H1 (cell line): ENCODE data around the gene KLK10. TPM values are rescaled to one million over a fixed set of nuclear protein-coding genes. Genes with fewer than 3 reads are reported as not detected.

Source experiments
- CTCF ChIA-PET: fragments of 300-600 bp; sonication (Branson Sonifier 250); formaldehyde crosslinking; loops from one replicate; lab custom pipeline; 2021; ENCODE audit not compliant: partially characterized antibody; lab: Charles Lee
- POLR2A ChIA-PET: fragments of 300-600 bp; sonication (Branson Sonifier 250); formaldehyde crosslinking; loops from one replicate; lab custom pipeline; 2021; ENCODE audit warnings: inconsistent platforms; ENCODE audit not compliant: partially characterized antibody; lab: Charles Lee
- DNase-seq, 2 experiments: peaks; one replicate each; pipeline versions ENCODE4 v3.0.0 to v3.0.0-alpha.2; 2010 to 2022; ENCODE audit warnings: low spot score in 2 of 2, low read depth in 1 of 2, mixed read lengths in 1 of 2
- FAIRE-seq: peaks from 2 replicates; lab custom pipeline; 2011; peaks lifted over from hg19 to GRCh38; lab: Jason Lieb, UNC
- H2AFZ ChIP-seq: 2 replicates; pipeline ENCODE4 v1.8.1; 2012; ENCODE audit warnings: low read length, inconsistent platforms
- H2AK5ac ChIP-seq: 2 replicates; pipeline ENCODE4 v1.6.1; 2013; ENCODE audit warnings: low read depth, low read length
- H2BK120ac ChIP-seq: replicated peaks from 2 replicates; pipeline ENCODE3; 2013; ENCODE audit warnings: low read depth, low read length, inconsistent platforms
- H2BK12ac ChIP-seq: 2 replicates; pipeline ENCODE4 v1.6.1; 2013; ENCODE audit warnings: low read depth, low read length
- H2BK15ac ChIP-seq: 2 replicates; pipeline ENCODE4 v1.6.1; 2013; ENCODE audit warnings: low read length
- H2BK20ac ChIP-seq: 2 replicates; pipeline ENCODE4 v1.6.1; 2013; ENCODE audit warnings: low read length
- H2BK5ac ChIP-seq: 2 replicates; pipeline ENCODE4 v1.6.1; 2013; ENCODE audit warnings: low read depth, low read length
- H3K14ac ChIP-seq: 2 replicates; pipeline ENCODE4 v1.6.1; 2013; ENCODE audit warnings: inconsistent platforms; ENCODE audit not compliant: insufficient read length
- H3K18ac ChIP-seq: 2 replicates; pipeline ENCODE4 v1.6.1; 2013; ENCODE audit warnings: low read length; ENCODE audit errors: extremely low read depth
- H3K23ac ChIP-seq: 2 replicates; pipeline ENCODE4 v1.6.1; 2013; ENCODE audit warnings: inconsistent platforms; ENCODE audit not compliant: insufficient read length
- H3K23me2 ChIP-seq: 2 replicates; pipeline ENCODE4 v1.6.1; 2013; ENCODE audit warnings: low read depth, low read length
- H3K27ac ChIP-seq: 2 replicates; pipeline ENCODE4 v1.6.1; 2011; ENCODE audit warnings: low read depth, low read length, inconsistent platforms
- H3K27me3 ChIP-seq, 4 experiments: replicated peaks in 1 of 4; 1 replicate in 1 of 4; 2 replicates in 3 of 4; pipeline versions ENCODE4 v1.6.1 to v1.8.1; 2011 to 2013; ENCODE audit warnings: low read length in 3 of 4, mild to moderate bottlenecking in 3 of 4, inconsistent platforms in 2 of 4, mixed read lengths in 2 of 4, moderate library complexity in 1 of 4; ENCODE audit not compliant: control insufficient read depth in 3 of 4, insufficient read depth in 3 of 4; ENCODE audit errors: extremely low read depth in 1 of 4
- H3K36me3 ChIP-seq, 4 experiments: 2 replicates each; pipeline versions ENCODE4 v1.6.1 to v1.8.1; 2011 to 2013; ENCODE audit warnings: mild to moderate bottlenecking in 4 of 4, low read length in 3 of 4, moderate library complexity in 2 of 4, control low read depth in 1 of 4, inconsistent platforms in 1 of 4; ENCODE audit not compliant: insufficient read depth in 4 of 4, control insufficient read depth in 2 of 4
- H3K4ac ChIP-seq: replicated peaks from 2 replicates; pipeline ENCODE3; 2013; ENCODE audit warnings: low read length, low read depth, mixed read lengths, inconsistent platforms; ENCODE audit not compliant: insufficient read length
- H3K4me1 ChIP-seq, 4 experiments: replicated peaks in 1 of 4; 1 replicate in 1 of 4; 2 replicates in 3 of 4; pipeline versions ENCODE4 v1.6.1 to v1.8.1; 2011 to 2013; ENCODE audit warnings: low read length in 3 of 4, inconsistent platforms in 2 of 4, mixed read lengths in 1 of 4; ENCODE audit not compliant: insufficient read depth in 4 of 4, control insufficient read depth in 3 of 4
- H3K4me2 ChIP-seq, 2 experiments: 2 replicates each; pipeline versions ENCODE4 v1.6.1 to v1.8.1; 2011 to 2013; ENCODE audit warnings: low read depth in 2 of 2, low read length in 2 of 2, control low read depth in 1 of 2, inconsistent platforms in 1 of 2, mild to moderate bottlenecking in 1 of 2; ENCODE audit not compliant: insufficient read depth in 1 of 2
- H3K4me3 ChIP-seq, 4 experiments: fragments of 200-600, 300-600 bp in 1 of 4; sonication (generic), shearing (Covaris generic), sonication (Bioruptor Twin) in 1 of 4; 2 replicates each; pipeline versions ENCODE4 v1.5.1 to v1.8.1; 2011 to 2016; ENCODE audit warnings: low read length in 4 of 4, low read depth in 3 of 4, control low read depth in 2 of 4, inconsistent platforms in 2 of 4, mild to moderate bottlenecking in 2 of 4, mixed read lengths in 1 of 4, moderate library complexity in 1 of 4; ENCODE audit not compliant: insufficient read depth in 2 of 4; ENCODE audit errors: extremely low read depth in 1 of 4
- H3K56ac ChIP-seq: replicated peaks from 2 replicates; pipeline ENCODE3; 2013; ENCODE audit warnings: low read depth, mild to moderate bottlenecking, mixed read lengths, low read length, inconsistent platforms; ENCODE audit not compliant: insufficient read length
- H3K79me1 ChIP-seq: 2 replicates; pipeline ENCODE4 v1.6.1; 2013; ENCODE audit warnings: low read depth, low read length, control low read depth
- H3K79me2 ChIP-seq, 2 experiments: 2 replicates each; pipeline versions ENCODE4 v1.6.1 to v1.8.1; 2012 to 2013; ENCODE audit warnings: low read length in 2 of 2, mild to moderate bottlenecking in 2 of 2, inconsistent platforms in 1 of 2; ENCODE audit not compliant: insufficient read depth in 2 of 2, control insufficient read depth in 1 of 2
- H3K9ac ChIP-seq, 4 experiments: replicated peaks in 1 of 4; 1 replicate in 1 of 4; 2 replicates in 3 of 4; pipeline versions ENCODE4 v1.6.1 to v1.8.1; 2011 to 2013; ENCODE audit warnings: low read depth in 3 of 4, low read length in 3 of 4, control low read depth in 2 of 4, mild to moderate bottlenecking in 2 of 4, moderate library complexity in 2 of 4, inconsistent platforms in 1 of 4; ENCODE audit errors: extremely low read depth in 1 of 4
- H3K9me3 ChIP-seq, 2 experiments: 2 replicates each; pipeline versions ENCODE4 v1.6.1 to v1.8.1; 2012 to 2013; ENCODE audit warnings: mild to moderate bottlenecking in 2 of 2, moderate library complexity in 2 of 2, control low read depth in 1 of 2, inconsistent platforms in 1 of 2, low read depth in 1 of 2, low read length in 1 of 2, mixed read lengths in 1 of 2; ENCODE audit not compliant: insufficient read depth in 2 of 2
- H4K20me1 ChIP-seq, 2 experiments: replicated peaks in 1 of 2; 2 replicates each; pipeline versions ENCODE3 to v1.8.1; 2011 to 2013; ENCODE audit warnings: inconsistent platforms in 2 of 2, low read length in 2 of 2, mild to moderate bottlenecking in 1 of 2; ENCODE audit not compliant: insufficient read depth in 2 of 2, control insufficient read depth in 1 of 2
- H4K5ac ChIP-seq: 2 replicates; pipeline ENCODE4 v1.6.1; 2013; ENCODE audit warnings: low read length, low read depth, mixed read lengths, inconsistent platforms; ENCODE audit not compliant: insufficient read length
- H4K8ac ChIP-seq: 2 replicates; pipeline ENCODE4 v1.8.0; 2013; ENCODE audit warnings: mild to moderate bottlenecking, moderate library complexity, low read length, inconsistent platforms; ENCODE audit not compliant: insufficient read depth; ENCODE audit errors: extremely low read depth
- H4K91ac ChIP-seq: replicated peaks from 2 replicates; pipeline ENCODE3; 2013; ENCODE audit warnings: low read length, mixed read lengths, inconsistent platforms; ENCODE audit not compliant: insufficient read length
- BACH1 ChIP-seq: IDR thresholded peaks from 2 replicates; pipeline ENCODE4 v1.6.1; 2012; ENCODE audit warnings: low read length, improper control_type of control experiment
- CTBP2 ChIP-seq: IDR thresholded peaks from 2 replicates; pipeline ENCODE4 v1.7.0; 2011; ENCODE audit warnings: borderline replicate concordance, mild to moderate bottlenecking, moderate library complexity, mixed read lengths, low read length; ENCODE audit not compliant: insufficient read depth, insufficient read length
- EP300 ChIP-seq, 2 experiments: IDR thresholded peaks; 1 replicate in 1 of 2; 2 replicates in 1 of 2; pipeline ENCODE4 v1.6.1; 2011 to 2012; ENCODE audit warnings: low read depth in 2 of 2, low read length in 2 of 2, mild to moderate bottlenecking in 2 of 2, borderline replicate concordance in 1 of 2, inconsistent platforms in 1 of 2, moderate library complexity in 1 of 2
- EZH2 ChIP-seq: fragments of 200-600 bp; sonication (generic); IDR thresholded peaks from 2 replicates; pipeline ENCODE4 v1.7.1; 2012; ENCODE audit warnings: low read depth, mild to moderate bottlenecking, moderate library complexity, low read length, inconsistent platforms; ENCODE audit not compliant: severe bottlenecking
- HDAC6 ChIP-seq: IDR thresholded peaks from one replicate; pipeline ENCODE4 v1.7.1; 2012; ENCODE audit warnings: low read depth, mild to moderate bottlenecking, inconsistent platforms, low read length, moderate library complexity
- KDM4A ChIP-seq: IDR thresholded peaks from one replicate; pipeline ENCODE4 v1.7.1; 2012; ENCODE audit warnings: low read depth, mild to moderate bottlenecking, moderate library complexity, low read length, inconsistent platforms; ENCODE audit not compliant: severe bottlenecking
- KDM5A ChIP-seq: fragments of 200-600 bp; IDR thresholded peaks from 2 replicates; pipeline ENCODE4 v1.7.1; 2012; ENCODE audit warnings: mild to moderate bottlenecking, low read length, inconsistent platforms, mixed read lengths
- RNF2 ChIP-seq: fragments of 200-900, 300-1000 bp; sonication (generic); IDR thresholded peaks from 2 replicates; pipeline ENCODE4 v1.7.1; 2016; ENCODE audit warnings: borderline replicate concordance, low read depth, mild to moderate bottlenecking, antibody characterized with exemption, low read length; ENCODE audit not compliant: poor library complexity, severe bottlenecking; ENCODE audit errors: missing control alignments
- SIN3A ChIP-seq, 2 experiments: IDR thresholded peaks in 1 of 2; conservative IDR thresholded peaks in 1 of 2; 2 replicates each; pipeline ENCODE4 v1.6.1; 2011 to 2012; ENCODE audit warnings: low read length in 2 of 2, improper control_type of control experiment in 1 of 2, low read depth in 1 of 2, mild to moderate bottlenecking in 1 of 2
- SP2 ChIP-seq: IDR thresholded peaks from 2 replicates; pipeline ENCODE4 v1.6.1; 2012; ENCODE audit warnings: mild to moderate bottlenecking, low read length, inconsistent platforms
- SP4 ChIP-seq: IDR thresholded peaks from 2 replicates; pipeline ENCODE4 v1.6.1; 2012; ENCODE audit warnings: low read length, inconsistent platforms
- TAF1 ChIP-seq: IDR thresholded peaks from 2 replicates; pipeline ENCODE4 v1.6.1; 2011; ENCODE audit warnings: mild to moderate bottlenecking, low read depth, low read length
- TCF12 ChIP-seq: IDR thresholded peaks from 2 replicates; pipeline ENCODE4 v1.6.1; 2011; ENCODE audit warnings: low read depth, mild to moderate bottlenecking, low read length
- WGBS, 2 experiments: shearing (Covaris generic) in 1 of 2; methylation state at CpG; one replicate each; pipeline versions ENCODE4 v1.1.6 to v1.1.7; 2013 to 2015; ENCODE audit warnings: low lambda C conversion rate in 2 of 2, mixed read lengths in 2 of 2, inconsistent platforms in 1 of 2, low coverage in 1 of 2, missing lambda C conversion rate in 1 of 2; ENCODE audit not compliant: insufficient replicate concordance in 2 of 2, insufficient coverage in 1 of 2, insufficient read length in 1 of 2; ENCODE audit errors: extremely low coverage in 1 of 2, missing lambda C conversion rate in 1 of 2; 5-methylcytosine and 5-hydroxymethylcytosine counted together
- polyA plus RNA-seq, 7 experiments: library from polyadenylated mRNA; depleted of rRNA in 3 of 7; stranded (reverse) in 5 of 7; unstranded in 2 of 7; fragments of >200 nt in 5 of 7; fragments of 200-250 nt in 2 of 7; gene quantifications; 1 replicate in 5 of 7; 2 replicates in 1 of 7; 4 replicates in 1 of 7; pipeline versions ENCODE4 v1.2.1 to v1.2.3, GENCODE V29; 2011 to 2013; ENCODE audit warnings: missing spikeins in 2 of 7, mixed read lengths in 2 of 7
- total RNA-seq: library from RNA; stranded (reverse); fragmentation: NEBNext Ultra II Directional; extraction: Animal tissue kit (Norgen Biotek cat#: 25700); gene quantifications from 2 replicates; pipeline ENCODE4 v1.2.1, GENCODE V29; 2021

KLK10 gene
- total and polyA plus RNA-seq, 2 of the 8 experiments (the other 6 are each of a cell fraction or from before 2014, with no cell fraction given): 4.8 to 9.7 TPM

DNA sequence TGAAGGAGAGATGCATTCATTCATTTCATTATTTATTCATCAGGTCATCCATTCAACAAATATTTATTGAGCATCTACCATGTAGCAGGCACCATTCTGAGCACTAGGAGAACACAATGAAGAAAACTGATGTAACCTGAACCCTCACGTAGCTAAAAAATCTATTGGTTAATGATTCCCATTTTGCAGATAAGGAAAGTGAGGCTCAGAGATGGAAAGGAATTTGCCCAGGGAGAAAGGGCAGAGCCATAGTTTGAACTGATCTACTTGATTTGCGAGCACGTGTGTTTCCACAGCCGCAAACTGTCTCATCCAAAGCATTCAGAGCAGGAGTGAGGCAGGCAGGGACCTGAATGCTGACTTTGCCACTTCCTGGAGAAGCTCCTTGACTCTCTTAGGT lies 20.8 kb downstream of the KLK10 start:
- Histone ChIP-seq H3K36me3 (no peaks in the 10 kb centered on the region), H4K20me1 (no peaks in the 10 kb centered on the region), H3K14ac (no peak overlapping the region), H2AK5ac (no peak overlapping the region), H2BK5ac (no peak overlapping the region), H3K79me1 (no peaks in the 10 kb centered on the region), H3K18ac (no peak overlapping the region), H3K9ac (no peak overlapping the region), H3K4me2 (no peak overlapping the region), H3K4me1 (peaks cover 0 to 20% (median 6%) of the 10 kb centered on the region in 4 experiments; a peak in 6 of 7 replicates), H3K9me3 (no peaks in the 10 kb centered on the region), H2BK20ac (no peak overlapping the region), H4K8ac (no peak overlapping the region), H3K4me3 (no peak overlapping the region), H2AFZ (no peak overlapping the region), H3K56ac (no peak overlapping the region), H2BK120ac (no peak overlapping the region), H2BK12ac (no peak overlapping the region; the same call in 1 of the 2 replicates), H3K27ac (no peak overlapping the region), H4K5ac (no peak overlapping the region), H3K79me2 (no peaks in the 10 kb centered on the region), H2BK15ac (no peak overlapping the region), H4K91ac (no peak overlapping the region), H3K23ac (no peak overlapping the region), H3K27me3 (no peaks in the 10 kb centered on the region; a peak in 1 of 7 replicates), H3K4ac (no peak overlapping the region), H3K23me2 (no peaks in the 10 kb centered on the region)
- no peak for FAIRE-seq
- no peak for DNase-seq
- CTCF ChIA-PET: interaction anchor here (0.7 to 3.6 kb wide), 3 partner anchors 15 to 98 kb away, joined by 3 to 19 read pairs (median 3); no protein-coding TSS in a partner anchor
- 89% methylated on average over 4 of the region's 4 CpGs; no CpG with 5 or more reads in 1 of the 2 experiments for WGBS, 2 experiments
- POLR2A ChIA-PET: no interaction called here
- no peak for TF ChIP-seq SP2
- TF ChIP-seq SP4: no peak
- no peak for TF ChIP-seq BACH1
- TF ChIP-seq TAF1: no peak
- no peak for TF ChIP-seq CTBP2
- no peak for TF ChIP-seq KDM4A
- no peak for TF ChIP-seq SIN3A (conservative IDR thresholded peaks at IDR 0.05 in 1 of 2, IDR thresholded peaks at IDR 0.05 in 1 of 2; ENCODE audit: low read depth in 1 of 2, low read length in 2 of 2)
- TF ChIP-seq RNF2: no peak
- no peak for TF ChIP-seq TCF12
- TF ChIP-seq KDM5A: no peak
- no peak for TF ChIP-seq EZH2
- TF ChIP-seq HDAC6: no peak
- no peak for TF ChIP-seq EP300 (IDR thresholded peaks at IDR 0.05; ENCODE audit: borderline replicate concordance in 1 of 2, low read depth in 2 of 2, low read length in 2 of 2)
